GM12874 (cell line): Measurements from ENCODE around the gene SLC27A1.

Experiments used
- CTCF ChIP-seq: IDR thresholded peaks from 2 replicates; pipeline ENCODE4 v1.5.1; 2011; ENCODE audit warnings: low read depth, mild to moderate bottlenecking, control low read depth, low read length, moderate library complexity; ENCODE audit not compliant: insufficient read depth

The SLC27A1 gene

DNA sequence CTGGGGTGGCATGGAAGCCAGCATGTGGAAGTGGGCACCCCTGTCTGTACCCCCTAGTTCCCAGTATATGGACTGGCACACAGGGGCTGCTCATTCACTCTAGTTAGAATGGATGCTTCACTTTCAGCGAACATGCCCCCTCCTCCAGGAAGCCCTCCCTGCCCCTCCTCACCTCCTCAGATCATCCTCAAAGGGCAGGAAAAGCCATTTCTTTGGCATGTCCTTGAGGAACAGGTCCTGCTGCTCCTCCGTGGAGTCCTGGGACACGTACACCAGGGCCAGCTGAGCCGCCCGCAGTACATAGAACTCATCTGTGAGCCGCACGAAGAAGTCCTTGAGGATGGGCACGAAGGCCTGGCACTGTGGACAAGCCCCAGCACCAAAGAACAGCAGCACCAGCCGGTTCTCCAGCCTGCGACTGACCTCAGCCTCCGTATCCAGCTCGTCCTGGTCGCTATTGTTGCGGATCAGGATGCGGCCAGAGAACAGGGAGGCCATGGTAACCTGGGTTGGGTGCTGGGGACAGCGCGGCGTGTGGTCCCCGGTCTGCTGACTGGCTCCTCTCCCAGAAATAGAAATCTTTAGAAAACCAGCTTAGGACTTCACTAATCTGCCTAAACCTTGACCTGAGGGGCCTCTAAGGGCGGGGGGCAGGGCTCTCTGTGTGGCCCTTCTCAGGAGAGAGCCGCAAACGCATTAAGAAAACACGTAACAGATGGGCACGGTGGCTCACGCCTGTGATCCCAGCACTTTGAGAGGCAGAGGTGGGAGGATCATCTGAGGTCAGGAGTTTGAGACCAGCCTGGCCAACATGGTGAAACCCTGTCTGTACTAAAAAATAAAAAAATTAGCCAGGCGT lies 9.7 kb upstream of the SLC27A1 start, which contains the start of gene NXNL1:
Gene NXNL1 (minus strand): TSS at position 555 of the 859 bp plus-strand sequence. CDS start 57 bp downstream, at position 498.
- TF ChIP-seq CTCF: no peak

DNA sequence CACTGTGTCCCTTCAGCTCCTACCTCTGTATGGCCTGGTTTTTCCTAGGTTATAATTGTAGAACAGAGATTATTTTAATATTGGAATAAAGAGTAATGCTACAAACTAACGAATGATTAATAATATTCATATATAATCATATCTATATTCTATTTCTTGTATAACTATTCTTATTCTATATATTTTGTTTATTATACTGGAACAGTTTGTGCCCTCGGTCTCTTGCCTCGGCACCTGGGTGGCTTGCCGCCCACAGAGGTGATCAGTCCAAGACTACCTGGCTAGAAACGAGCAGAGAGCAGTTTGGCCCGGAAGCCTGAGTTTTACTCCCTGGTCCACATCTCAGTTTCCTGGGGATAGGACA lies 3.9 kb upstream of the SLC27A1 start:
- TF ChIP-seq CTCF: no peak

GRCh38 chr19:17467471-17468301 lies 2.6 kb upstream of the SLC27A1 start:
- TF ChIP-seq CTCF: no peak

GRCh38 chr19:17468302-17469091 lies 1.8 kb upstream of the SLC27A1 start:
- TF ChIP-seq CTCF: no peak

DNA sequence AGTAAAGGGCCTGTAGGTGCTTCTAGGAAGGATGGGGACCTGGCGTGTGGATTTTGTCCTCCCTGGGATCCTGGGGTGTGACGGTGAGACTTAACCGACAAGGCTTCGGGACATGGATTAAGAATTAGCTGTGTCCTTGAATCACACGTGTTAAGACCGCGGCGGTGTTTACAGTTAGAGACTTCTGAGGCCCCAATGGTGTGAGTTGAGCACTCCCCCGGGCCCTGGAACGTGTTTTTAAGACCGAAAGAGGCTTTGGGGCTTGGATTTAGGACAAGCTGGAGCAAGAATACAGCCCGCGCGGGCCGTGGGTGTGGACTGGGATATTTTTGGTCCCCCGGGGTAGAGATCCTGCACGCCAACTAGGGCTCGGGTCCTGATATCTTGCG lies 1.2 kb upstream of the SLC27A1 start:
- TF ChIP-seq CTCF: no peak

DNA sequence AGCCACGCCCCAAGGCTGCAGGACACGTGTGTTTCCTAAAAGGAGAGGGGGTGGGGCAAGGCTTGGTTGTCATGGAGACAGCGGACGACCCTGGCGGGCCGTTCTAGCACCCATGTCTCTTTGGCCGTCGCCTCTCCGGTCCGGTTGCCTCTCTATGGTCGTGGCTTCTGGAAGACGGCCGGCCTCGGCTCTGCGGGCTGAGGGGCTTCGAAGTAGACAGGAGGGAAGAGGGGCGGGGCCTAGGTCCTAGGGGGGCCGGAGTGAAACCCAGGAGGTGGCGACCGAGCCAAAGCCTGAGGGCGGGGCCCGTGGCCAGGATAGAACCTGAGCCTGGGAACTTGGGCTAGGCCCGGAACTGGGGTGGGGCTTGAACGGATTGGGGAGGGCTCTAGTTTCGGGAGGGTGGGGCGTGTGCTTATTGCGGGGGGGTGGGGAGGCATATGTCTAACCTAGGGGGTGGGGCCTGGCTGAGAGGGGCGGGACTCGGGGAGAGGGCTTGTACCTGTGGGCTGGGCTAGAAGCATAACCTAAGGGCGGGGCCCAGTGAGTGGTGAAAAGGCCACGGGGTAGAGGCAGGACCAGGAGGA lies 750 bp upstream of the SLC27A1 start:
- no peak for TF ChIP-seq CTCF
